Endodermal cell (in vitro differentiated cells): ENCODE measurements around the gene UCMA. TPM values are rescaled to one million over a fixed set of nuclear protein-coding genes. Genes with fewer than 3 reads are reported as not detected.

ENCODE experiments used
- DNase-seq: peaks from one replicate; pipeline ENCODE4 v3.0.0-alpha.2; 2017
- H3K27ac ChIP-seq: 2 replicates; pipeline ENCODE4 v1.5.1; 2013; ENCODE audit warnings: mild to moderate bottlenecking, low read depth, low read length, moderate library complexity
- H3K27me3 ChIP-seq: 2 replicates; pipeline ENCODE4 v1.6.1; 2013; ENCODE audit warnings: mild to moderate bottlenecking, low read length, moderate library complexity; ENCODE audit not compliant: insufficient read depth, control insufficient read depth, poor library complexity, severe bottlenecking
- H3K36me3 ChIP-seq: 2 replicates; pipeline ENCODE4 v1.7.0; 2013; ENCODE audit warnings: mild to moderate bottlenecking, low read length, moderate library complexity; ENCODE audit not compliant: control insufficient read depth, insufficient read depth
- H3K4me1 ChIP-seq: one replicate; pipeline ENCODE4 v1.7.0; 2013; ENCODE audit warnings: low read length; ENCODE audit not compliant: control insufficient read depth, insufficient read depth
- H3K4me3 ChIP-seq: 2 replicates; pipeline ENCODE4 v1.5.1; 2013; ENCODE audit warnings: mild to moderate bottlenecking, low read length, moderate library complexity
- H3K9ac ChIP-seq: 2 replicates; pipeline ENCODE4 v1.6.1; 2013; ENCODE audit warnings: mild to moderate bottlenecking, low read length, moderate library complexity; ENCODE audit not compliant: poor library complexity, severe bottlenecking; ENCODE audit errors: extremely low read depth
- H3K9me3 ChIP-seq: 2 replicates; pipeline ENCODE4 v1.6.1; 2013; ENCODE audit warnings: mild to moderate bottlenecking, low read length, moderate library complexity; ENCODE audit not compliant: control insufficient read depth
- H3K27ac Mint-ChIP-seq: 2 replicates; pipeline ENCODE4 v1.8.0; 2020; ENCODE audit warnings: mixed read lengths
- H3K27me3 Mint-ChIP-seq: 2 replicates; pipeline ENCODE4 v1.8.0; 2021; ENCODE audit warnings: mild to moderate bottlenecking, mixed read lengths; ENCODE audit not compliant: insufficient read depth
- H3K36me3 Mint-ChIP-seq: 2 replicates; pipeline ENCODE4 v1.8.0; 2020; ENCODE audit warnings: low read depth, mixed read lengths
- H3K4me1 Mint-ChIP-seq: 2 replicates; pipeline ENCODE4 v1.8.0; 2020; ENCODE audit warnings: mixed read lengths
- H3K4me3 Mint-ChIP-seq: 2 replicates; pipeline ENCODE4 v1.8.0; 2020; ENCODE audit warnings: mild to moderate bottlenecking, moderate library complexity, mixed read lengths
- H3K9me3 Mint-ChIP-seq: 2 replicates; pipeline ENCODE4 v1.8.0; 2020; ENCODE audit warnings: mild to moderate bottlenecking, mixed read lengths
- WGBS, 2 experiments: methylation state at CpG; one replicate each; pipeline versions ENCODE4 v1.1.5 to v1.1.7; 2013; ENCODE audit warnings: missing lambda C conversion rate in 2 of 2, mixed read lengths in 1 of 2; ENCODE audit not compliant: insufficient coverage in 1 of 2, insufficient read length in 1 of 2; 5-methylcytosine and 5-hydroxymethylcytosine counted together
- total RNA-seq, 2 donors: library from RNA; stranded (reverse); fragmentation: NEBNext Ultra II Directional in 1 of 2; extraction: Animal tissue kit (Norgen Biotek cat#: 25700) in 1 of 2; gene quantifications; 2 replicates in 1 of 2; 3 replicates in 1 of 2; pipeline ENCODE4 v1.2.1, GENCODE V29; 2021
- TF ChIP-seq, protein P1 (sequence below): fragments of 200-600 bp; sonication (generic); conservative IDR thresholded peaks from 2 replicates; pipeline ENCODE4 v1.5.0; 2021; ENCODE audit warnings: antibody characterized with exemption, mild to moderate bottlenecking

The UCMA gene
- total RNA-seq, 2 donors from 2014 or later = not detected

DNA sequence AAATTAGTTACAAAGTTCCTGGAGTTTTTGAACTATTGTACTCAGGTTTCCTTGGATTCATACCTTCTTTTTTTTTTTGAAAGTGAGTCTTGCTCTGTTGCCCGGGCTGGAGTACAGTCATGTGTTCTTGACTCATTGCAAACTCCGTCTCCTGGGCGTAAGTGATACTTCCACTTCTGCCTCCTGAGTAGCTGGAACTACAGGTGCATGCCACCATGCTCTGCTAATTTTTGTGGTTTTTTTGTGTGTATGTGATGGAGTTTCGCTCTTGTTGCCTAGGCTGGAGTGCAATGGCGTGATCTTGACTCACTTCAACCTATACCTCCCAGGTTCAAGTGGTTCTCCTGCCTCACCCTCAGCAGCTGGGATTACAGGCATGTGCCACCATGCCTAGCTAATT lies 50.5 kb downstream of the UCMA start:
- no peaks in the 10 kb centered on the region for H3K27me3 Mint-ChIP-seq
- 93 to 100% methylated on average over 3 to 5 of the region's 5 CpGs for WGBS, 2 experiments
- no peak overlapping the region for H3K27ac Mint-ChIP-seq
- H3K9me3 Mint-ChIP-seq = peaks cover 5% of the 10 kb centered on the region
- peaks cover 81% of the 10 kb centered on the region for H3K36me3 ChIP-seq
- no peak overlapping the region for H3K4me3 Mint-ChIP-seq
- peaks cover 80% of the 10 kb centered on the region for H3K36me3 Mint-ChIP-seq
- TF ChIP-seq, protein P1, sequence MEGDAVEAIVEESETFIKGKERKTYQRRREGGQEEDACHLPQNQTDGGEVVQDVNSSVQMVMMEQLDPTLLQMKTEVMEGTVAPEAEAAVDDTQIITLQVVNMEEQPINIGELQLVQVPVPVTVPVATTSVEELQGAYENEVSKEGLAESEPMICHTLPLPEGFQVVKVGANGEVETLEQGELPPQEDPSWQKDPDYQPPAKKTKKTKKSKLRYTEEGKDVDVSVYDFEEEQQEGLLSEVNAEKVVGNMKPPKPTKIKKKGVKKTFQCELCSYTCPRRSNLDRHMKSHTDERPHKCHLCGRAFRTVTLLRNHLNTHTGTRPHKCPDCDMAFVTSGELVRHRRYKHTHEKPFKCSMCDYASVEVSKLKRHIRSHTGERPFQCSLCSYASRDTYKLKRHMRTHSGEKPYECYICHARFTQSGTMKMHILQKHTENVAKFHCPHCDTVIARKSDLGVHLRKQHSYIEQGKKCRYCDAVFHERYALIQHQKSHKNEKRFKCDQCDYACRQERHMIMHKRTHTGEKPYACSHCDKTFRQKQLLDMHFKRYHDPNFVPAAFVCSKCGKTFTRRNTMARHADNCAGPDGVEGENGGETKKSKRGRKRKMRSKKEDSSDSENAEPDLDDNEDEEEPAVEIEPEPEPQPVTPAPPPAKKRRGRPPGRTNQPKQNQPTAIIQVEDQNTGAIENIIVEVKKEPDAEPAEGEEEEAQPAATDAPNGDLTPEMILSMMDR = no peak
- DNase-seq = no peak
- H3K9ac ChIP-seq = no peak overlapping the region
- H3K9me3 ChIP-seq = peaks cover 17% of the 10 kb centered on the region
- no peak overlapping the region for H3K27ac ChIP-seq
- no peak overlapping the region for H3K4me3 ChIP-seq
- H3K27me3 ChIP-seq = no peaks in the 10 kb centered on the region
- H3K4me1 ChIP-seq = no peaks in the 10 kb centered on the region
- no peaks in the 10 kb centered on the region for H3K4me1 Mint-ChIP-seq

DNA sequence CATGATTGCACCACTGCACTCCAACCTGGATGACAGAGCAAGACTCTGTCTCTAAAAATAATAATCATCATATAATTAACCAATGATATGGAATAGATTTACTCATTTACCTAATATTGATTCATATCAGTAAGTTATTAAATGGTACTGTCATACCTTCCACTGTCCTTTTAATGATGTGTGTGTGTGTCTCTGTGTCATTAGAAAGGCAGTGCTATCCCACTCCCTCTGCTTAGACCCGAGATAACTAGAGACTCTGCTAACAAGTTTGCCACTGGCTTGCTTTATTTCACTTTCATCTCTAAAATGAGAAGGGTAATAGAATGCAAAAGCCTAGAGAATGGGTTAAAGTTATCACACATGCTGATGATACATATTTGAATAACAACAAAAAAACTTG lies 51.8 kb downstream of the UCMA start:
- Mint-ChIP-seq H3K9me3 (peaks cover 5% of the 10 kb centered on the region), H3K27ac (no peak overlapping the region), H3K4me3 (no peak overlapping the region), H3K27me3 (no peaks in the 10 kb centered on the region), H3K4me1 (no peaks in the 10 kb centered on the region), H3K36me3 (peaks cover 86% of the 10 kb centered on the region)
- Histone ChIP-seq H3K4me1 (no peaks in the 10 kb centered on the region), H3K27me3 (no peaks in the 10 kb centered on the region), H3K9me3 (peaks cover 16% of the 10 kb centered on the region), H3K9ac (no peak overlapping the region), H3K36me3 (peaks cover 83% of the 10 kb centered on the region), H3K4me3 (no peak overlapping the region), H3K27ac (no peak overlapping the region)
- WGBS, 2 experiments = 100% methylated on average over 1 of the region's 1 CpG; no CpG with 5 or more reads in 1 of the 2 experiments
- TF ChIP-seq, protein P1 = no peak
- DNase-seq = no peak

DNA sequence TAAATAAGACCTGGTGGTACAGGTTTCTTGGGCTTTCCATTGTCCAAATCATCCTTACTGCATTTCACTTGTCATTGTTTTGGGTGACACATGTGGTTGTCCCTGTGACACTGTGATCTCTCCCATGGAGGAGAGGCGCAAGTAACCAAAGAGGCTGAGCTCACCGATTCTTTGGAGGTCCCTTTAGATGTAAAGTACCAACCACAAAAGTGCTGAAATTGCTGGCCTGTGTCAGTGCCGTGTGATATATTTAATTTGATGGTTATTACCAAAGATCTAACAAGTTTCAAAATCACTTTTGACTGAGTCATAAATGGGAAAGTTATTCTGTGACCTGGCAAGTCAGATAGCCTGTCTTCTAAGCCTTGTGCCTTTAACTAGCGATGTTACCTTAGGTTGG lies 53.4 kb downstream of the UCMA start:
- no peak overlapping the region for H3K4me3 Mint-ChIP-seq
- no peak overlapping the region for H3K4me3 ChIP-seq
- no peaks in the 10 kb centered on the region for H3K4me1 ChIP-seq
- WGBS, 2 experiments = 95 to 97% methylated on average over 4 of the region's 4 CpGs
- H3K27ac ChIP-seq = no peak overlapping the region
- no peak for DNase-seq
- peaks cover 80% of the 10 kb centered on the region for H3K36me3 Mint-ChIP-seq
- TF ChIP-seq, protein P1 = no peak
- no peak overlapping the region for H3K27ac Mint-ChIP-seq
- H3K27me3 Mint-ChIP-seq = no peaks in the 10 kb centered on the region
- H3K9me3 ChIP-seq = peaks cover 3% of the 10 kb centered on the region
- H3K9me3 Mint-ChIP-seq = no peaks in the 10 kb centered on the region
- H3K4me1 Mint-ChIP-seq = no peaks in the 10 kb centered on the region
- no peaks in the 10 kb centered on the region for H3K27me3 ChIP-seq
- no peak overlapping the region for H3K9ac ChIP-seq
- H3K36me3 ChIP-seq = peaks cover 83% of the 10 kb centered on the region
